GM23248 (cell line): Measurements from ENCODE around the gene MLC1.

Source experiments
- EZH2 ChIP-seq: fragments of 200-600 bp; sonication (generic); IDR thresholded peaks from 2 replicates; pipeline ENCODE4 v1.6.1; 2018; ENCODE audit warnings: antibody characterized with exemption, mild to moderate bottlenecking; ENCODE audit not compliant: insufficient read depth, poor library complexity, severe bottlenecking
- EZH2phosphoT487 ChIP-seq: fragments of 200-600 bp; sonication (generic); IDR thresholded peaks from 2 replicates; pipeline ENCODE4 v1.6.1; 2018; ENCODE audit warnings: antibody characterized with exemption, moderate library complexity, mild to moderate bottlenecking, low read depth; ENCODE audit not compliant: insufficient read depth

GRCh38 chr22:50032941-50033601 is 52.2 kb downstream of the MLC1 start:
- TF ChIP-seq EZH2 (no peak), EZH2phosphoT487 (no peak)
